HepG2 (cell line): ENCODE results near the gene FOXD4L1. TPM values are rescaled to one million over a fixed set of nuclear protein-coding genes. Genes with fewer than 3 reads are reported as not detected.
"Not testable (repeated sequence)": the region's sequence is repeated elsewhere in the genome, so short reads cannot be mapped to it uniquely, and the experiment has no call there.

Source experiments
- CBX2 ChIP-seq, 2 experiments: fragments of 200-600 bp in 1 of 2; sonication (generic); formaldehyde crosslinking in 1 of 2; IDR thresholded peaks; 2 replicates each; pipeline versions ENCODE4 v1.7.0 to v1.8.1; 2018 to 2022; ENCODE audit warnings: low read depth in 2 of 2, low read length in 1 of 2, mild to moderate bottlenecking in 1 of 2, missing genetic modification reagents in 1 of 2
- DR1 ChIP-seq: sonication (generic); formaldehyde crosslinking; IDR thresholded peaks from 2 replicates; pipeline ENCODE4 v1.8.0; 2021; ENCODE audit warnings: mild to moderate bottlenecking, missing genetic modification reagents, inconsistent platforms
- ISL2 ChIP-seq: sonication (generic); formaldehyde crosslinking; IDR thresholded peaks from 2 replicates; pipeline ENCODE4 v1.5.0; 2020; ENCODE audit warnings: missing genetic modification reagents
- KDM5B ChIP-seq: sonication (generic); formaldehyde crosslinking; IDR thresholded peaks from 2 replicates; pipeline ENCODE4 v1.4.0; 2020; ENCODE audit warnings: missing genetic modification reagents, mild to moderate bottlenecking, borderline replicate concordance
- MTA1 ChIP-seq: sonication (generic); formaldehyde crosslinking; IDR thresholded peaks from 2 replicates; pipeline ENCODE4 v1.4.0; 2020; ENCODE audit warnings: missing genetic modification reagents, mild to moderate bottlenecking, borderline replicate concordance
- NR2C2 ChIP-seq: sonication (generic); formaldehyde crosslinking; IDR thresholded peaks from 2 replicates; pipeline ENCODE4 v1.4.0; 2020; ENCODE audit warnings: missing genetic modification reagents, mild to moderate bottlenecking, moderate library complexity, borderline replicate concordance
- RNF2 ChIP-seq: fragments of 450-650 bp; conservative IDR thresholded peaks from 2 replicates; pipeline ENCODE4 v1.6.1; 2016; ENCODE audit warnings: low read depth
- TBX2 ChIP-seq: sonication (generic); formaldehyde crosslinking; IDR thresholded peaks from 2 replicates; pipeline ENCODE4 v1.5.0; 2020; ENCODE audit warnings: missing genetic modification reagents, mild to moderate bottlenecking, borderline replicate concordance
- ZFP91 ChIP-seq: sonication (generic); formaldehyde crosslinking; IDR thresholded peaks from 2 replicates; pipeline ENCODE4 v1.9.0; 2022; ENCODE audit warnings: missing genetic modification reagents, mild to moderate bottlenecking, borderline replicate concordance
- ZSCAN20 ChIP-seq: sonication (generic); formaldehyde crosslinking; IDR thresholded peaks from 2 replicates; pipeline ENCODE4 v1.4.0; 2020; ENCODE audit warnings: missing genetic modification reagents, mild to moderate bottlenecking, borderline replicate concordance
- polyA plus RNA-seq, 8 experiments: library from polyadenylated mRNA; depleted of rRNA in 3 of 8; stranded (reverse) in 7 of 8; unstranded in 1 of 8; fragments of >200 nt; fragmentation: Illumina TruSeq in 4 of 8; extraction: Trizol in 4 of 8; gene quantifications; 2 replicates each; pipeline versions ENCODE4 v1.2.1 to v1.2.3, GENCODE V29; 2011 to 2016; ENCODE audit warnings: low read depth in 4 of 8, missing spikeins in 1 of 8, mixed read lengths in 1 of 8; ENCODE audit not compliant: insufficient read depth in 1 of 8
- total RNA-seq, 5 experiments: library from RNA; depleted of rRNA; stranded (reverse); fragments of >200 nt; fragmentation: Illumina TruSeq; extraction: Trizol; gene quantifications; 2 replicates each; pipeline ENCODE4 v1.2.3, GENCODE V29; 2016; ENCODE audit warnings: low read depth in 1 of 5
- TF ChIP-seq, protein P1 (sequence below): sonication (generic); formaldehyde crosslinking; IDR thresholded peaks from 2 replicates; pipeline ENCODE4 v1.4.0; 2020; ENCODE audit warnings: missing genetic modification reagents
- TF ChIP-seq, protein P2 (sequence below): sonication (generic); formaldehyde crosslinking; IDR thresholded peaks from 2 replicates; pipeline ENCODE4 v1.4.0; 2020; ENCODE audit warnings: mild to moderate bottlenecking, missing genetic modification reagents
- TF ChIP-seq, protein P3 (sequence below): sonication (generic); formaldehyde crosslinking; IDR thresholded peaks from 2 replicates; pipeline ENCODE4 v1.5.1; 2020; ENCODE audit warnings: mild to moderate bottlenecking, missing genetic modification reagents, moderate library complexity
- TF ChIP-seq, protein P4 (sequence below): sonication (generic); formaldehyde crosslinking; IDR thresholded peaks from 2 replicates; pipeline ENCODE4 v1.4.0; 2020; ENCODE audit warnings: missing genetic modification reagents

The FOXD4L1 gene
- total and polyA plus RNA-seq, 2 of the 13 experiments (the other 11 are each of a cell fraction or from before 2014, with no cell fraction given), result 0.18 to 0.29 TPM

DNA sequence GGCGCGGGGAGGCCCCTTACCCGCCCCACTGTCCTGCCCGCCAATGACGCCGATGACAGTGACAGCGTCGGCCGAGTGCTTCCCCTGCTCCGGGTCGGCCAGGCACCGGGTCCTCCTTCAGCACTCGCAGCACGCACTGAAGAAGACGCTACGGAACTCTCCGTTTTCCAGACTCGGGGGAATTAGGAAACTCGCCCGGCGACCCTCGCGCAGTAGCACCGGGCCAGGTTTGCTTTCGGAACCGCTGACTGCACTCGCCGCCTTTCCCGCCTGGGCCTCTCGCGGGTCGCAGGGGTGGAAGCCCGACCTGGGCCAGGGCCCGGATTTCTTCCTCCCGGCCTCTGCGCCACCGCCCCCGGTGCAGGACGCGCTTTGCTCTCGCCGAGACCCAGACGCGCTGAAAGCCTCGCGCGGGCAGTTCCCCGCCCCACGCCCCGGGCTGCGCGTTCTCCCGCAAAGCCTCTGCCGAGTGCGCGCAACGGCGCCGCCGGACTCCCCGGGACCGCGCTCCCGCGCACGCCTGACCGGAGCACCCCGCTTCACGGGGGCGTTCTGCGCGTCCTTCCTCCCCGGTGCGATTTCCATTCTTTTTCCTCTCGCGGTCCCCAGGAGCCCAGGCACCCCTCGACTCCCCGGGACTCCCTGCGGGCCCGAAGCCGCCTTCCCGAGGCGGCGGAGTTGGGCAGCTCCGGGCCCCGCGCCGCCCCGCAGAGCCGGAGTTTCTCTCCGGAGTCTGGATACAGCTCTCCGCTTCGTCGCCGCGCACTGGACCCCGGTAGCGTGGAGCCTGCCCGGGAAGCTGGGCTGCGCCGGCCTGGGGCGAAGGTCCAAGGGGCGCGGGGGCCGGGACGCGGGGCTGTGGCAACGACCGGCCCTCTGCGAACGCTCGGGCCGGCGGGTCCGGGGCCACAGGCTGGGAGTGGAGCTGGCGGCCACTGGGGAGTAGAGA, 4.9 kb downstream of the FOXD4L1 start (continued):
- TF ChIP-seq, protein P1, sequence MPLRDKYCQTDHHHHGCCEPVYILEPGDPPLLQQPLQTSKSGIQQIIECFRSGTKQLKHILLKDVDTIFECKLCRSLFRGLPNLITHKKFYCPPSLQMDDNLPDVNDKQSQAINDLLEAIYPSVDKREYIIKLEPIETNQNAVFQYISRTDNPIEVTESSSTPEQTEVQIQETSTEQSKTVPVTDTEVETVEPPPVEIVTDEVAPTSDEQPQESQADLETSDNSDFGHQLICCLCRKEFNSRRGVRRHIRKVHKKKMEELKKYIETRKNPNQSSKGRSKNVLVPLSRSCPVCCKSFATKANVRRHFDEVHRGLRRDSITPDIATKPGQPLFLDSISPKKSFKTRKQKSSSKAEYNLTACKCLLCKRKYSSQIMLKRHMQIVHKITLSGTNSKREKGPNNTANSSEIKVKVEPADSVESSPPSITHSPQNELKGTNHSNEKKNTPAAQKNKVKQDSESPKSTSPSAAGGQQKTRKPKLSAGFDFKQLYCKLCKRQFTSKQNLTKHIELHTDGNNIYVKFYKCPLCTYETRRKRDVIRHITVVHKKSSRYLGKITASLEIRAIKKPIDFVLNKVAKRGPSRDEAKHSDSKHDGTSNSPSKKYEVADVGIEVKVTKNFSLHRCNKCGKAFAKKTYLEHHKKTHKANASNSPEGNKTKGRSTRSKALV (CRISPR knock-in tag), result peak; percentile 98
- peak; percentile 68; the same call in 1 of the 2 replicates for TF ChIP-seq MTA1
- TF ChIP-seq, protein P2, sequence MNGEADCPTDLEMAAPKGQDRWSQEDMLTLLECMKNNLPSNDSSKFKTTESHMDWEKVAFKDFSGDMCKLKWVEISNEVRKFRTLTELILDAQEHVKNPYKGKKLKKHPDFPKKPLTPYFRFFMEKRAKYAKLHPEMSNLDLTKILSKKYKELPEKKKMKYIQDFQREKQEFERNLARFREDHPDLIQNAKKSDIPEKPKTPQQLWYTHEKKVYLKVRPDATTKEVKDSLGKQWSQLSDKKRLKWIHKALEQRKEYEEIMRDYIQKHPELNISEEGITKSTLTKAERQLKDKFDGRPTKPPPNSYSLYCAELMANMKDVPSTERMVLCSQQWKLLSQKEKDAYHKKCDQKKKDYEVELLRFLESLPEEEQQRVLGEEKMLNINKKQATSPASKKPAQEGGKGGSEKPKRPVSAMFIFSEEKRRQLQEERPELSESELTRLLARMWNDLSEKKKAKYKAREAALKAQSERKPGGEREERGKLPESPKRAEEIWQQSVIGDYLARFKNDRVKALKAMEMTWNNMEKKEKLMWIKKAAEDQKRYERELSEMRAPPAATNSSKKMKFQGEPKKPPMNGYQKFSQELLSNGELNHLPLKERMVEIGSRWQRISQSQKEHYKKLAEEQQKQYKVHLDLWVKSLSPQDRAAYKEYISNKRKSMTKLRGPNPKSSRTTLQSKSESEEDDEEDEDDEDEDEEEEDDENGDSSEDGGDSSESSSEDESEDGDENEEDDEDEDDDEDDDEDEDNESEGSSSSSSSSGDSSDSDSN (CRISPR knock-in tag), result peak; percentile 46; the same call in 1 of the 2 replicates
- TF ChIP-seq ZFP91, result 0 out of 2 replicates have a peak, but pooled peaks have one; percentile 21
- 0 out of 2 replicates have a peak, but pooled peaks have one; percentile 23 for TF ChIP-seq TBX2
- TF ChIP-seq, protein P3, sequence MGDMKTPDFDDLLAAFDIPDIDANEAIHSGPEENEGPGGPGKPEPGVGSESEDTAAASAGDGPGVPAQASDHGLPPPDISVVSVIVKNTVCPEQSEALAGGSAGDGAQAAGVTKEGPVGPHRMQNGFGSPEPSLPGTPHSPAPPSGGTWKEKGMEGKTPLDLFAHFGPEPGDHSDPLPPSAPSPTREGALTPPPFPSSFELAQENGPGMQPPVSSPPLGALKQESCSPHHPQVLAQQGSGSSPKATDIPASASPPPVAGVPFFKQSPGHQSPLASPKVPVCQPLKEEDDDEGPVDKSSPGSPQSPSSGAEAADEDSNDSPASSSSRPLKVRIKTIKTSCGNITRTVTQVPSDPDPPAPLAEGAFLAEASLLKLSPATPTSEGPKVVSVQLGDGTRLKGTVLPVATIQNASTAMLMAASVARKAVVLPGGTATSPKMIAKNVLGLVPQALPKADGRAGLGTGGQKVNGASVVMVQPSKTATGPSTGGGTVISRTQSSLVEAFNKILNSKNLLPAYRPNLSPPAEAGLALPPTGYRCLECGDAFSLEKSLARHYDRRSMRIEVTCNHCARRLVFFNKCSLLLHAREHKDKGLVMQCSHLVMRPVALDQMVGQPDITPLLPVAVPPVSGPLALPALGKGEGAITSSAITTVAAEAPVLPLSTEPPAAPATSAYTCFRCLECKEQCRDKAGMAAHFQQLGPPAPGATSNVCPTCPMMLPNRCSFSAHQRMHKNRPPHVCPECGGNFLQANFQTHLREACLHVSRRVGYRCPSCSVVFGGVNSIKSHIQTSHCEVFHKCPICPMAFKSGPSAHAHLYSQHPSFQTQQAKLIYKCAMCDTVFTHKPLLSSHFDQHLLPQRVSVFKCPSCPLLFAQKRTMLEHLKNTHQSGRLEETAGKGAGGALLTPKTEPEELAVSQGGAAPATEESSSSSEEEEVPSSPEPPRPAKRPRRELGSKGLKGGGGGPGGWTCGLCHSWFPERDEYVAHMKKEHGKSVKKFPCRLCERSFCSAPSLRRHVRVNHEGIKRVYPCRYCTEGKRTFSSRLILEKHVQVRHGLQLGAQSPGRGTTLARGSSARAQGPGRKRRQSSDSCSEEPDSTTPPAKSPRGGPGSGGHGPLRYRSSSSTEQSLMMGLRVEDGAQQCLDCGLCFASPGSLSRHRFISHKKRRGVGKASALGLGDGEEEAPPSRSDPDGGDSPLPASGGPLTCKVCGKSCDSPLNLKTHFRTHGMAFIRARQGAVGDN, result peak; percentile 61
- 0 out of 2 replicates have a peak, but pooled peaks have one; percentile 6 for TF ChIP-seq ISL2 (CRISPR knock-in tag)
- peak; percentile 56; the same call in 1 of the 2 replicates for TF ChIP-seq ZSCAN20 (CRISPR knock-in tag)
- TF ChIP-seq NR2C2 (CRISPR knock-in tag), result 0 out of 2 replicates have a peak, but pooled peaks have one; percentile 17
- not testable (repeated sequence) for TF ChIP-seq CBX2 (IDR thresholded peaks at IDR 0.05; ENCODE audit: low read depth, low read length)
- TF ChIP-seq CBX2 (CRISPR knock-in tag; IDR thresholded peaks at IDR 0.05; ENCODE audit: low read depth), result peak; percentile 75; the same call in 1 of the 2 replicates
- TF ChIP-seq RNF2, result 0 out of 2 replicates have a peak, but pooled peaks have one; percentile 13
- 0 out of 2 replicates have a peak, but pooled peaks have one; percentile 21 for TF ChIP-seq DR1 (CRISPR knock-in tag)
- peak; percentile 44; the same call in 1 of the 2 replicates for TF ChIP-seq KDM5B (CRISPR knock-in tag)
- TF ChIP-seq, protein P4, sequence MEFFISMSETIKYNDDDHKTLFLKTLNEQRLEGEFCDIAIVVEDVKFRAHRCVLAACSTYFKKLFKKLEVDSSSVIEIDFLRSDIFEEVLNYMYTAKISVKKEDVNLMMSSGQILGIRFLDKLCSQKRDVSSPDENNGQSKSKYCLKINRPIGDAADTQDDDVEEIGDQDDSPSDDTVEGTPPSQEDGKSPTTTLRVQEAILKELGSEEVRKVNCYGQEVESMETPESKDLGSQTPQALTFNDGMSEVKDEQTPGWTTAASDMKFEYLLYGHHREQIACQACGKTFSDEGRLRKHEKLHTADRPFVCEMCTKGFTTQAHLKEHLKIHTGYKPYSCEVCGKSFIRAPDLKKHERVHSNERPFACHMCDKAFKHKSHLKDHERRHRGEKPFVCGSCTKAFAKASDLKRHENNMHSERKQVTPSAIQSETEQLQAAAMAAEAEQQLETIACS (CRISPR knock-in tag), result peak; percentile 75
